Mesendoderm (in vitro differentiated cells): ENCODE measurements around the gene PLEKHG4.

Experiments used
- DNase-seq: peaks from one replicate; pipeline ENCODE4 v3.0.0; 2013
- H2AK5ac ChIP-seq: 2 replicates; pipeline ENCODE4 v1.6.1; 2013; ENCODE audit warnings: low read length, inconsistent platforms
- H2BK120ac ChIP-seq: 2 replicates; pipeline ENCODE4 v1.6.1; 2013; ENCODE audit warnings: low read depth, mild to moderate bottlenecking, low read length, moderate library complexity, mixed read lengths
- H2BK15ac ChIP-seq: replicated peaks from 2 replicates; pipeline ENCODE4 v1.6.1; 2013; ENCODE audit warnings: low read depth, mild to moderate bottlenecking, moderate library complexity
- H2BK5ac ChIP-seq: 2 replicates; pipeline ENCODE4 v1.6.1; 2013; ENCODE audit warnings: low read length, inconsistent platforms
- H3K18ac ChIP-seq: 2 replicates; pipeline ENCODE4 v1.6.1; 2013; ENCODE audit warnings: mild to moderate bottlenecking, low read length, mixed read lengths
- H3K23ac ChIP-seq: one replicate; pipeline ENCODE4 v1.6.1; 2013; ENCODE audit warnings: low read length
- H3K27ac ChIP-seq: 2 replicates; pipeline ENCODE4 v1.5.1; 2013; ENCODE audit warnings: low read depth, mild to moderate bottlenecking, inconsistent platforms, low read length, moderate library complexity
- H3K27me3 ChIP-seq: 2 replicates; pipeline ENCODE4 v1.6.1; 2013; ENCODE audit warnings: low read length, control low read depth, mild to moderate bottlenecking, inconsistent platforms; ENCODE audit not compliant: insufficient read depth, poor library complexity
- H3K36me3 ChIP-seq: 2 replicates; pipeline ENCODE4 v1.6.1; 2013; ENCODE audit warnings: low read length, inconsistent platforms; ENCODE audit not compliant: control insufficient read depth, insufficient read depth
- H3K4ac ChIP-seq: one replicate; pipeline ENCODE4 v1.6.1; 2013; ENCODE audit warnings: low read depth, mild to moderate bottlenecking, low read length, moderate library complexity
- H3K4me1 ChIP-seq: 2 replicates; pipeline ENCODE4 v1.6.1; 2013; ENCODE audit warnings: low read depth, low read length, inconsistent platforms; ENCODE audit not compliant: control insufficient read depth
- H3K4me2 ChIP-seq: 2 replicates; pipeline ENCODE4 v1.6.1; 2013; ENCODE audit warnings: low read length
- H3K4me3 ChIP-seq: 2 replicates; pipeline ENCODE4 v1.5.1; 2013; ENCODE audit warnings: mild to moderate bottlenecking, low read length
- H3K56ac ChIP-seq: one replicate; pipeline ENCODE4 v1.6.1; 2013; ENCODE audit warnings: low read length
- H3K79me1 ChIP-seq: 2 replicates; pipeline ENCODE4 v1.6.1; 2013; ENCODE audit warnings: low read length, inconsistent platforms
- H3K79me2 ChIP-seq: 2 replicates; pipeline ENCODE4 v1.6.1; 2013; ENCODE audit warnings: mild to moderate bottlenecking, low read length; ENCODE audit not compliant: control insufficient read depth, insufficient read depth
- H3K9ac ChIP-seq: 2 replicates; pipeline ENCODE4 v1.6.1; 2013; ENCODE audit warnings: low read length, inconsistent platforms
- H4K5ac ChIP-seq: one replicate; pipeline ENCODE4 v1.6.1; 2013; ENCODE audit warnings: low read length
- H4K8ac ChIP-seq: one replicate; pipeline ENCODE4 v1.6.1; 2013; ENCODE audit warnings: low read depth, mild to moderate bottlenecking, control low read depth, low read length, moderate library complexity
- WGBS: extraction: QIAGEN DNeasy Blood & Tissue Kit; methylation state at CpG from one replicate; pipeline ENCODE4 v1.1.7; 2013; ENCODE audit warnings: low lambda C conversion rate, missing lambda C conversion rate; ENCODE audit not compliant: insufficient coverage; ENCODE audit errors: extremely low coverage; 5-methylcytosine and 5-hydroxymethylcytosine counted together

Gene PLEKHG4

DNA sequence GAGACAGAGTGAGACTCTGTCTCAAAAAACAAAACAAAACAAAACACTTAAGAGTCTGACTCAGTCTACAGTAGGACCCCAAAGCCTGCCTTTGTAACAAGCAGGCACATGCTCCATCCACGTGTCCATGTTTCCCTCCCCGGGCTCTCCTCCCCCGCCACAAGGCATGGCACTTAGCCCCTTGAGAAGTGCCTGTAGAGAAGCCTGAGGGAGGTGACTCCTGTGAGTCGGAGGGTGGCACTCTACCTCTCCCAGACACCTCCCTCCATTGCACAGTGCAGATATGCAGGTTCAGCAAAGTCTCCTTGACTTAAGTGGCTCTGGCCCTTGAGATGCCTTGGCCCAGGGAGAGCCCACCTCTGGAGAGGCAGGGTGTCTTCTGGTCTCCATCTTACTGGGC, 38.8 kb upstream of the PLEKHG4 start:
- Histone ChIP-seq H3K4me2 (no peak overlapping the region), H3K36me3 (peaks cover 7% of the 10 kb centered on the region), H3K79me1 (peaks cover 12% of the 10 kb centered on the region), H2BK5ac (peak overlapping the region; percentile 7), H3K27me3 (no peaks in the 10 kb centered on the region), H3K27ac (no peak overlapping the region), H3K4me3 (no peak overlapping the region), H2BK15ac (no peak overlapping the region), H3K18ac (peak overlapping the region; percentile 2), H3K9ac (no peak overlapping the region), H4K5ac (no peak overlapping the region), H3K79me2 (peaks cover 12% of the 10 kb centered on the region), H3K56ac (peak overlapping the region; percentile 1), H3K4ac (peak overlapping the region; percentile 8), H4K8ac (no peak overlapping the region), H2BK120ac (no peak overlapping the region), H3K4me1 (peaks cover 21% of the 10 kb centered on the region), H3K23ac (no peak overlapping the region), H2AK5ac (no peak overlapping the region)
- DNase-seq, result no peak
- no CpG with 5 or more reads among the region's 4 CpGs for WGBS

DNA sequence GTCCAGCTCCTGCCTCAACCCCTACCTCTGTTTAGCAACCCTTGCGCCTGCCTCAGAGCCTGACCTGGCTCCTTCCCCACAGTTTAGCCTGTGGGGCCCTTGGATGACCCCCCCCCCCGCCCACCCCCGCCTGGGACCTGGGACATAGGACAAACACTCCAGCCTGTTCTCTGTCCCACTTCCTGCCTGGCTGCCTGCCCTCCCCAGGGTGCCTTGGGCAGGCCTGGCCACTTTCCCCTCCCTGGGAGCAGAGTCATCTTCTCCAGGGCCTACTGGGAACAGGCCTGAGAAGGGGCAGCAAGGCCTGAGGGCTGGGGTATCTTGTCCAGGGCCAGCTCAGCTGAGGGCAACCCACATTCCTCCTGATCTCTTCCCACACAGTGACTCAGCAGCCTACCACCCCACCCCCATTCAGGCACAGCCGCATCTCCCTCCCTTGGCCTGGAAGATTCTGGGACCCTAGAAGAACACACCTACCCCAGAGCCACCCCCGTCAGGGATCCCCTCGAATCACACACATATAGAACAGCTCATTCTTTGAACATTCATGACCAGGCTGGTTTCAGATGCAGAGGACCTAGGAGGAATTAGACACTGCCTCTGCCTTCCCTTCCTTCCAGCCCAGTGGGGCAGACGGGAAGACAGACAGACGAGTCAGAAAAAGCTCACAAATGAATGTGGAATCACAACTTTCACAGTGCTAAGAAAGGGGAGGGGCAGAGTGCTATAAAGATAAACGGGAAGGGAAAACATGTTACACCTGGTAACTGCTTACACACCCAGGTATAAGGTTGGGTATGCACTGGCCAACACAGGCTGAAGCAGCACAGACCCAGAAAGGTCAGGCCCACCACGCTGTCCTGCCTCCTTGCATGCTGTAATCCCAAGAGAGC, 38.1 kb upstream of the PLEKHG4 start:
- Histone ChIP-seq H2BK15ac (no peak overlapping the region), H3K27me3 (no peaks in the 10 kb centered on the region), H3K18ac (peak overlapping the region; percentile 2), H3K79me1 (peaks cover 12% of the 10 kb centered on the region), H3K56ac (peak overlapping the region; percentile 84), H3K4me2 (no peak overlapping the region), H3K27ac (peak overlapping the region; percentile 67), H4K8ac (no peak overlapping the region), H4K5ac (no peak overlapping the region), H3K36me3 (peaks cover 2% of the 10 kb centered on the region), H2BK120ac (no peak overlapping the region), H3K23ac (no peak overlapping the region), H3K4me1 (peaks cover 21% of the 10 kb centered on the region), H3K4ac (peak overlapping the region; percentile 63), H3K79me2 (peaks cover 12% of the 10 kb centered on the region), H3K4me3 (no peak overlapping the region), H2AK5ac (no peak overlapping the region), H3K9ac (peak overlapping the region; percentile 53), H2BK5ac (peak overlapping the region; percentile 33)
- WGBS, result no CpG with 5 or more reads among the region's 10 CpGs
- DNase-seq, result peak; percentile 84

DNA sequence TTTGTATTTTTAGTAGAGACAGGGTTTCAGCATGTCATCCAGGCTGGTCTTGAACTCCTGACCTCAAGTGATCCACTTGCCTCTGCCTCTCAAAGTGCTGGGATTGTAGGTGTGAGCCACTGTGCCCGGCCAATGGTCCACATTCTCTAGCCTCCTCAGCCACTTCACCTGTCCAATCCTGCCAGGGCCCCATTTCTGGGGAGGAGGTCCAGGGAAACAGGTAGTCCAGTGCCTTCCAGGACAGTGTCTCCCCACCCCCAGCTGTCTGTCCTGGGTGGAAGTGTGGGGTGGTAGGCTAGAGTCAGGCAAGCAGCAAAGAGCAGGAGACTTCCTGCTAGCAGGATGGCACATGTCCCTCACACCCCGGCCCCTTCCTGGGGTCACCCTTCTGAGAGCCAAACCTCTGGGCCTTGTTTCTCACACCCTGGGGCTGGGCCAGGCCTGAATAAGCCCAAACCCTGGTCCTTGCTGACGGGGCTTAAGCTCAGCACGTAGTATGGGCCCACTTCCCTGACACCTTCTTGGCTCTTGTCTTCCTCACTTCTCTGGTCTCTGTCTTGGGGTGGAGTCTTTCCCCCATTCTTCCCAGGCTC, 37.1 kb upstream of the PLEKHG4 start:
- no CpG with 5 or more reads among the region's 4 CpGs for WGBS
- Histone ChIP-seq H2BK5ac (no peak overlapping the region), H3K27ac (no peak overlapping the region)

DNA sequence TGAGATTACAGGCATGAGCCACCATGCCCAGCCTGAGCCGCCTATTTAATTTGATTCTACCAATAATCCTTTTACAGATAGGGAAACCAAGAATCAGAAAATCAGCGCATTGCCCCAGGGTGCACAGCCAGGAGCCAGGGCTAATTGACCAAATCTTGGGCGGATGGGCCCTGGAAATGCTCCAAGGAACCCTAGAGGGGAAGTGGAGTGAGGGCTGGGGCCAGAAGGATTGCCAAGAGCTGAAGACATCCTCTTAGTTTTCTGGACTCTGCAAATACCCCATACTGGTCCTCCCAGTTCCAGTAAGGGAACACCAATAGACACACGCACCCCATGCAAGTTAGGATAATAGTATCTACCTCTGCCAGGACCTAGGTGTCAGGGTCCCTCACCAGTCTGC, 35.9 kb upstream of the PLEKHG4 start:
- H3K4me3 ChIP-seq, result no peak overlapping the region
- H3K9ac ChIP-seq, result no peak overlapping the region
- H3K4me1 ChIP-seq, result peaks cover 26% of the 10 kb centered on the region
- H3K4me2 ChIP-seq, result no peak overlapping the region
- H2AK5ac ChIP-seq, result no peak overlapping the region
- peaks cover 12% of the 10 kb centered on the region for H3K79me2 ChIP-seq
- H2BK5ac ChIP-seq, result no peak overlapping the region
- no peak overlapping the region for H3K18ac ChIP-seq
- H3K56ac ChIP-seq, result no peak overlapping the region
- H4K8ac ChIP-seq, result no peak overlapping the region
- H3K79me1 ChIP-seq, result peaks cover 12% of the 10 kb centered on the region
- H4K5ac ChIP-seq, result no peak overlapping the region
- no peak overlapping the region for H2BK120ac ChIP-seq
- no peak overlapping the region for H3K27ac ChIP-seq
- no peak overlapping the region for H2BK15ac ChIP-seq
- no peak overlapping the region for H3K4ac ChIP-seq
- DNase-seq, result no peak
- H3K36me3 ChIP-seq, result no peaks in the 10 kb centered on the region
- no peak overlapping the region for H3K23ac ChIP-seq
- WGBS, result no CpG with 5 or more reads among the region's 4 CpGs
- no peaks in the 10 kb centered on the region for H3K27me3 ChIP-seq

More for the DNA sequence above, 37.1 kb upstream of the PLEKHG4 start:
- Histone ChIP-seq H3K79me1 (peaks cover 12% of the 10 kb centered on the region), H3K56ac (peak overlapping the region; percentile 68), H2AK5ac (no peak overlapping the region), H2BK15ac (no peak overlapping the region), H3K27me3 (no peaks in the 10 kb centered on the region), H3K4ac (no peak overlapping the region), H3K4me2 (no peak overlapping the region), H3K4me3 (no peak overlapping the region), H3K4me1 (peaks cover 21% of the 10 kb centered on the region), H2BK120ac (no peak overlapping the region), H3K9ac (no peak overlapping the region), H3K36me3 (no peaks in the 10 kb centered on the region), H3K23ac (no peak overlapping the region), H3K79me2 (peaks cover 12% of the 10 kb centered on the region), H4K5ac (no peak overlapping the region), H4K8ac (no peak overlapping the region), H3K18ac (no peak overlapping the region)
- DNase-seq, result no peak

DNA sequence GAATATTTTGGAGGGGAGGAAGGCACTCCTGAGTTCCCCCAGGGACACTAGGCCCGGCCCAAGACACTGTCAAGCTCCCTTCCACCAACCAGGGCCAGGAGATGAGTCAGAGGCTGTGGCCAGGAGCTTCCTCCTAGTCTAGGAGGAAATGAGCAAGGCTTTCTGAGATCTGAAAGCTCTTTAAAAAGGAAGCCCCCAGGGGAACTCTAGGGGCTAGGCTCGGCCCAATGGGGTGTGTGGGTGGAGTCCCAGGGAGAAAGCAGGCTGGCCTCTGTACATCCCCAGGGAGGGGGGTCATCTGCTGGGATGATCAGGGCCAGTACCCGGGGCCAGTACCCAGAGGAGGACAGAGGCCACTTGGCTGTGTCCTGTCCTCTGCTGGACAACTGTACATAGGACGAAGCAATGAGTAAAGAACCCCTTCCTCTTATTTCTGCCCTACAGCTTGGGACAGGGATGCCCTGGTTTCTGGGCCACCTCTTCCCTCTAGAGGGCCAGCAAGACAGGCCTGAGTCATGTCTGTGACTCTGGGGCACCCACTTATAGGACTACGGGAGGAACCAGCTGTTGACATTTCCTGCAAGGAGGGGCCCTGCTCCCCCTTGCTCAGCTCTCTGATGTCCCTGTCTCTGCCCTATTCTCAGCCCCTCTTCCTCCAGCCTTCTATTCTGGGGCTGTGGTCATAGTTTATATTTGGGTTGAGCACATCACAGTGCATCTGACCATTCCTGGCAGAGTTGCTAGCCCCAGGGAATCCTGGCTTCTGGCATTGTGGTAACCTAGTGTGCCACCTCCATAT, 34.7 kb upstream of the PLEKHG4 start:
- H2BK5ac ChIP-seq, result peak overlapping the region; percentile 40
- peaks cover 12% of the 10 kb centered on the region for H3K79me2 ChIP-seq
- no peak overlapping the region for H3K27ac ChIP-seq
- H3K4me3 ChIP-seq, result no peak overlapping the region
- peak overlapping the region; percentile 40 for H3K9ac ChIP-seq
- H3K4ac ChIP-seq, result no peak overlapping the region
- peaks cover 3% of the 10 kb centered on the region for H3K27me3 ChIP-seq
- H2AK5ac ChIP-seq, result peak overlapping the region; percentile 82
- H3K18ac ChIP-seq, result no peak overlapping the region
- H3K56ac ChIP-seq, result peak overlapping the region; percentile 94
- H4K5ac ChIP-seq, result no peak overlapping the region
- no peak overlapping the region for H3K23ac ChIP-seq
- H4K8ac ChIP-seq, result no peak overlapping the region
- H3K36me3 ChIP-seq, result no peaks in the 10 kb centered on the region
- no peak overlapping the region for H2BK15ac ChIP-seq
- peaks cover 12% of the 10 kb centered on the region for H3K79me1 ChIP-seq
- H2BK120ac ChIP-seq, result no peak overlapping the region
- H3K4me1 ChIP-seq, result peaks cover 29% of the 10 kb centered on the region
- WGBS, result no CpG with 5 or more reads among the region's 5 CpGs
- H3K4me2 ChIP-seq, result no peak overlapping the region
- peak; percentile 77 for DNase-seq
